SHP77 (cell line): ENCODE measurements around the gene RASSF8.

Source experiments
- DNase-seq, 2 experiments: peaks; one replicate each; lab custom pipeline; 2025; lab: John Stamatoyannopoulos, UW

Gene RASSF8

GRCh38 chr12:26125400-26126339 is 167.2 kb downstream of the RASSF8 start:
- peak; percentile 78 to 80 for DNase-seq

GRCh38 chr12:26126340-26127284 is 168.1 kb downstream of the RASSF8 start:
- DNase-seq = peak; percentile 81 to 88

- DNase-seq = no peak
Measured at GRCh38 chr12:26127404-26127803, 168.9 kb downstream of the RASSF8 start.

- DNase-seq = no peak
Measured at GRCh38 chr12:26128168-26128567, 169.7 kb downstream of the RASSF8 start.
